ENCODE measurements around the gene DCP1B.

DNA sequence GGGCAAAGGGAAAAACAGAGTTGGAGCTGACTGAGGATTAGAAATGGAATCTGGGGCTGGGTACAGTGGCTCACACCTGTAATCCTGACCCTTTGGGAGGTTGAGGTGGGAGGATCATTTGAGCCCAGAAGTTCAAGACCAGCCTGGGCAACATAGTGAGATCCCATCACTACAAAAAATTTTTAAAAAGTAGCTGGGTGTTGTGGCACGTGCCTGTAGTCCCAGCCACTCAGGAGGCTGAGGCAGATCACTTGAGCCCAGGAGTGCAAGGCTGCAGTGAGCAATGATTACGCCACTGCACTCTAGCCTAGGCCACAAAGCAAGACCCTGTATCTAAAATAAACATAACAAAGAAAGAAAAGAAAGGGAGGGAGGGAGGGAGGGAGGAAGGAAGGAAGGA is 14.9 kb upstream of the DCP1B start:
- no peak for TF ChIP-seq POLR2A (IDR thresholded peaks at IDR 0.05)
- TF ChIP-seq, protein P1, sequence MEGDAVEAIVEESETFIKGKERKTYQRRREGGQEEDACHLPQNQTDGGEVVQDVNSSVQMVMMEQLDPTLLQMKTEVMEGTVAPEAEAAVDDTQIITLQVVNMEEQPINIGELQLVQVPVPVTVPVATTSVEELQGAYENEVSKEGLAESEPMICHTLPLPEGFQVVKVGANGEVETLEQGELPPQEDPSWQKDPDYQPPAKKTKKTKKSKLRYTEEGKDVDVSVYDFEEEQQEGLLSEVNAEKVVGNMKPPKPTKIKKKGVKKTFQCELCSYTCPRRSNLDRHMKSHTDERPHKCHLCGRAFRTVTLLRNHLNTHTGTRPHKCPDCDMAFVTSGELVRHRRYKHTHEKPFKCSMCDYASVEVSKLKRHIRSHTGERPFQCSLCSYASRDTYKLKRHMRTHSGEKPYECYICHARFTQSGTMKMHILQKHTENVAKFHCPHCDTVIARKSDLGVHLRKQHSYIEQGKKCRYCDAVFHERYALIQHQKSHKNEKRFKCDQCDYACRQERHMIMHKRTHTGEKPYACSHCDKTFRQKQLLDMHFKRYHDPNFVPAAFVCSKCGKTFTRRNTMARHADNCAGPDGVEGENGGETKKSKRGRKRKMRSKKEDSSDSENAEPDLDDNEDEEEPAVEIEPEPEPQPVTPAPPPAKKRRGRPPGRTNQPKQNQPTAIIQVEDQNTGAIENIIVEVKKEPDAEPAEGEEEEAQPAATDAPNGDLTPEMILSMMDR (IDR thresholded peaks at IDR 0.05): no peak
- no peak for TF ChIP-seq POLR2AphosphoS5 (IDR thresholded peaks at IDR 0.05)
- no peak for TF ChIP-seq EP300 (IDR thresholded peaks at IDR 0.05)
